Measurements from ENCODE around the gene SYNE4.
"Not testable (repeated sequence)": the region's sequence is repeated elsewhere in the genome, so short reads cannot be mapped to it uniquely, and the experiment has no call there.

DNA sequence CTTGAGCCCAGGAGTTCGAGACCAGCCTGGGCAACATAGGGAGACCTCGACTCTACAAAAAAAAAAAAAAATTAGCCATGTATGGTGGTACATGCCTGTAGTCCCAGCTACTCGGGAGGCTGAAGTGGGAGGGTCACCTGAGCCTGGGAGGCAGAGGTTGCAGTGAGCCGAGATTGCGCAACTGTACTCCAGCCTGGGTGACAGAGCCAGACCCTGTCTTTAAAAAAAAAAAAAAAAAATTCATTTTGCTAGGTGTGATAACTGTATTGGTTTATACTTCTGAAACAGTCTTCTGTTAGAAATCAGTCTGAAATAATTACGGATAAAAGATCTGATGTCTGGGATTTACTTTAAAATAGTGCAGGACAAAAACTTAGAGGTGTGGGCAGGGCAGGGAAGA is 32.5 kb upstream of the SYNE4 start:
- TF ChIP-seq, protein P1, sequence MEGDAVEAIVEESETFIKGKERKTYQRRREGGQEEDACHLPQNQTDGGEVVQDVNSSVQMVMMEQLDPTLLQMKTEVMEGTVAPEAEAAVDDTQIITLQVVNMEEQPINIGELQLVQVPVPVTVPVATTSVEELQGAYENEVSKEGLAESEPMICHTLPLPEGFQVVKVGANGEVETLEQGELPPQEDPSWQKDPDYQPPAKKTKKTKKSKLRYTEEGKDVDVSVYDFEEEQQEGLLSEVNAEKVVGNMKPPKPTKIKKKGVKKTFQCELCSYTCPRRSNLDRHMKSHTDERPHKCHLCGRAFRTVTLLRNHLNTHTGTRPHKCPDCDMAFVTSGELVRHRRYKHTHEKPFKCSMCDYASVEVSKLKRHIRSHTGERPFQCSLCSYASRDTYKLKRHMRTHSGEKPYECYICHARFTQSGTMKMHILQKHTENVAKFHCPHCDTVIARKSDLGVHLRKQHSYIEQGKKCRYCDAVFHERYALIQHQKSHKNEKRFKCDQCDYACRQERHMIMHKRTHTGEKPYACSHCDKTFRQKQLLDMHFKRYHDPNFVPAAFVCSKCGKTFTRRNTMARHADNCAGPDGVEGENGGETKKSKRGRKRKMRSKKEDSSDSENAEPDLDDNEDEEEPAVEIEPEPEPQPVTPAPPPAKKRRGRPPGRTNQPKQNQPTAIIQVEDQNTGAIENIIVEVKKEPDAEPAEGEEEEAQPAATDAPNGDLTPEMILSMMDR (conservative IDR thresholded peaks at IDR 0.05 in 1 of 2, IDR thresholded peaks at IDR 0.05 in 1 of 2; ENCODE audit: low read depth in 1 of 2, low read length in 2 of 2) = not testable (repeated sequence)
- TF ChIP-seq EZH2 (IDR thresholded peaks at IDR 0.05; ENCODE audit: low read length, missing control alignments) = not testable (repeated sequence)

All from fibroblast of lung (primary cell).